ENCODE data around the gene GFM2. TPM values are rescaled to one million over a fixed set of nuclear protein-coding genes. Genes with fewer than 3 reads are reported as not detected.
"Not testable (repeated sequence)": the region's sequence is repeated elsewhere in the genome, so short reads cannot be mapped to it uniquely, and the experiment has no call there.

The GFM2 gene
- total and polyA plus RNA-seq, 2 of the 13 experiments (the other 11 are each of a cell fraction or from before 2014, with no cell fraction given), result 22.0 to 41.6 TPM

- in situ Hi-C loops (cut with HindIII; ENCODE audit: extremely low pct_ligation_motif_present, low pct_unique_long_range_greater_than_20kb) (loop anchor here (25.0 kb wide), 1 partner anchor 832 kb away; the partner anchor contains the start of genes CERT1 and POLK), intact Hi-C loops (cut with micrococcal nuclease; ENCODE audit: unreplicated experiment) (loop anchor here (10.0 kb wide), 1 partner anchor 265 kb away; no protein-coding TSS in a partner anchor)
- H2AFZ ChIP-seq (ENCODE audit: low read length), result no peak overlapping the region
- ChIA-PET CTCF (ENCODE audit: low intra/inter-chr PET ratio, low total read pairs) (no interaction called here), POLR2A (no interaction called here)
- H3K9ac ChIP-seq (ENCODE audit: insufficient read depth, low read depth, low read length), result no peak overlapping the region
- 39% methylated on average over 4 of the region's 4 CpGs for WGBS (ENCODE audit: low lambda C conversion rate)
- FAIRE-seq (no peak), DNase-seq (ENCODE audit: low spot score) (no peak), ATAC-seq (no peak)
- H4K20me1 ChIP-seq (ENCODE audit: insufficient read depth, low read length), result no peaks in the 10 kb centered on the region
- H3K4me3 ChIP-seq (replicated peaks in 1 of 3; ENCODE audit: insufficient read depth in 1 of 3, low read depth in 2 of 3, low read length in 3 of 3), result no peak overlapping the region
- H3K27me3 ChIP-seq (ENCODE audit: control insufficient read depth in 1 of 2, insufficient read depth in 2 of 2, low read length in 2 of 2), result peaks cover 0 to 4% of the 10 kb centered on the region in 2 experiments; a peak in 1 of 5 replicates
- no peak overlapping the region for H3K4me2 ChIP-seq (ENCODE audit: low read depth, low read length)
- no peaks in the 10 kb centered on the region for H3K79me2 ChIP-seq (ENCODE audit: insufficient read depth, low read length)
- H3K27ac ChIP-seq (ENCODE audit: extremely low read length, insufficient read depth, low read length), result no peak overlapping the region
- peaks cover 15% of the 10 kb centered on the region for H3K4me1 ChIP-seq (ENCODE audit: insufficient read depth, low read length)
- no peak for TF ChIP-seq ZNF772 (CRISPR knock-in tag; IDR thresholded peaks at IDR 0.05)
- no peak for TF ChIP-seq ZNF569 (CRISPR knock-in tag; IDR thresholded peaks at IDR 0.05; ENCODE audit: borderline replicate concordance)
- no peak for TF ChIP-seq ZSCAN31 (CRISPR knock-in tag; IDR thresholded peaks at IDR 0.05; ENCODE audit: low read depth)
- TF ChIP-seq ZNF513 (CRISPR knock-in tag; conservative IDR thresholded peaks at IDR 0.05), result no peak
- TF ChIP-seq ZSCAN21 (CRISPR knock-in tag; IDR thresholded peaks at IDR 0.05; ENCODE audit: borderline replicate concordance), result no peak
- TF ChIP-seq ZNF747 (CRISPR knock-in tag; IDR thresholded peaks at IDR 0.05; ENCODE audit: borderline replicate concordance), result no peak
- TF ChIP-seq LRRFIP1 (CRISPR knock-in tag; conservative IDR thresholded peaks at IDR 0.05), result no peak
- no peak for TF ChIP-seq HMGA1 (CRISPR knock-in tag; conservative IDR thresholded peaks at IDR 0.05)
- BruUV-seq (replicated peaks), result no TSS peak
- no peaks in the 10 kb centered on the region for H3K36me3 ChIP-seq (replicated peaks in 1 of 2; ENCODE audit: control insufficient read depth in 1 of 2, insufficient read depth in 2 of 2, low read length in 2 of 2)
- no peaks in the 10 kb centered on the region for H3K9me3 ChIP-seq (ENCODE audit: low read length)
Measured at GRCh38 chr5:74679966-74680365, 87.0 kb downstream of the GFM2 start.

- H3K79me2 ChIP-seq (ENCODE audit: insufficient read depth, low read length); BruUV-seq (replicated peaks); H3K9ac ChIP-seq (ENCODE audit: insufficient read depth, low read depth, low read length); CTCF ChIA-PET (ENCODE audit: low intra/inter-chr PET ratio, low total read pairs); H2AFZ ChIP-seq (ENCODE audit: low read length); POLR2A ChIA-PET; H3K27ac ChIP-seq (ENCODE audit: extremely low read length, insufficient read depth, low read length); ATAC-seq; FAIRE-seq; H3K4me2 ChIP-seq (ENCODE audit: low read depth, low read length); H4K20me1 ChIP-seq (ENCODE audit: insufficient read depth, low read length); H3K36me3 ChIP-seq (replicated peaks in 1 of 2; ENCODE audit: control insufficient read depth in 1 of 2, insufficient read depth in 2 of 2, low read length in 2 of 2); DNase-seq (ENCODE audit: low spot score); H3K27me3 ChIP-seq (ENCODE audit: control insufficient read depth in 1 of 2, insufficient read depth in 2 of 2, low read length in 2 of 2); H3K9me3 ChIP-seq (ENCODE audit: low read length); H3K4me3 ChIP-seq (replicated peaks in 1 of 3; ENCODE audit: insufficient read depth in 1 of 3, low read depth in 2 of 3, low read length in 3 of 3): not testable (repeated sequence)
- H3K4me1 ChIP-seq (ENCODE audit: insufficient read depth, low read length), result peaks cover 16% of the 10 kb centered on the region
- intact Hi-C loops (cut with micrococcal nuclease; ENCODE audit: unreplicated experiment) (loop anchor here (10.0 kb wide), 1 partner anchor 266 kb away; no protein-coding TSS in a partner anchor), in situ Hi-C loops (cut with HindIII; ENCODE audit: extremely low pct_ligation_motif_present, low pct_unique_long_range_greater_than_20kb) (loop anchor here (25.0 kb wide), 1 partner anchor 833 kb away; the partner anchor contains the start of genes CERT1 and POLK)
- 57% methylated on average over 3 of the region's 3 CpGs for WGBS (ENCODE audit: low lambda C conversion rate)
Measured at GRCh38 chr5:74679300-74679699, 87.6 kb downstream of the GFM2 start.
